ENCODE measurements around the gene UNC13D. TPM values are rescaled to one million over a fixed set of nuclear protein-coding genes. Genes with fewer than 3 reads are reported as not detected.
"Not testable (repeated sequence)": the region's sequence is repeated elsewhere in the genome, so short reads cannot be mapped to it uniquely, and the experiment has no call there.

The UNC13D gene
- total RNA-seq, 1 donor from 2014 or later: 6.8 TPM

DNA sequence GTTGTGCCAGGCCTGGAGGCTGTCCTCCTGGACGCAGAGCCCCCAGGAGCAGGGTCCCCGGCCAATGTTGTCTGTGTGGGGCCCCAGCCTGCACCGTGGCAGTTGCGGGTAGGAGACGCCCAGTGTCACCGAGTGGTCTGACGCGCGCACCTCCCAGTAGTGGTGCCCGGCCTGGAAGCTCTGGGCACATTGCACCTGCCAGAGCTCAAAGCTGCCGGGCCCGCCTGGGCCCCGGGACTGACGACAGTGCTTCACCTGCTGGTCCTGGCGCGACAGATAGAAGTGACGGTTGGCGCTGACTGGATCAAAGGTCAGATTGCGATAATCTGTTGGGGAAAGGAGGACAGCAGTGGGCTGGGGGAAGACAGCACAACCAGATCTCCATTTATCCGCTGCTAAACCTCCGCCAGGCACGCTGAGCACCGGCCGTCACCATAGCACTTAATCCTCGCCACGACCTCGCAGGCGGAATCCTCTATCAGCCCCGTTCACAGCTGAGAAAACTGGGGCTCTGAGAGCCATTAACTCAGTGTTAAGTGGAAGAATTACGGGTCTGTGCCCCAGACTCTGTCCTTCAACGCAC is 46.9 kb upstream of the UNC13D start:
- H3K9me3 Mint-ChIP-seq: no peaks in the 10 kb centered on the region
- no peak overlapping the region for H3K4me3 Mint-ChIP-seq
- no peaks in the 10 kb centered on the region for H3K27me3 Mint-ChIP-seq (ENCODE audit: low read depth)
- H3K27ac Mint-ChIP-seq: no peak overlapping the region
- peaks cover 17% of the 10 kb centered on the region for H3K4me1 Mint-ChIP-seq
- H3K36me3 Mint-ChIP-seq: peaks cover 6% of the 10 kb centered on the region
- no peak for TF ChIP-seq CTCF (IDR thresholded peaks at IDR 0.05; ENCODE audit: unreplicated experiment)
- no peak for DNase-seq (ENCODE audit: low spot score in 2 of 2, unreplicated experiment in 2 of 2)

- Mint-ChIP-seq H3K27ac (no peak overlapping the region), H3K9me3 (no peaks in the 10 kb centered on the region), H3K4me1 (peaks cover 7% of the 10 kb centered on the region), H3K36me3 (peaks cover 6% of the 10 kb centered on the region), H3K4me3 (no peak overlapping the region), H3K27me3 (ENCODE audit: low read depth) (peaks cover 4% of the 10 kb centered on the region)
- TF ChIP-seq CTCF (IDR thresholded peaks at IDR 0.05; ENCODE audit: unreplicated experiment): no peak
- no peak for DNase-seq (ENCODE audit: low spot score in 2 of 2, unreplicated experiment in 2 of 2)
Observed at GRCh38 chr17:75889454-75889853, 45.2 kb upstream of the UNC13D start.

- Mint-ChIP-seq H3K4me3 (no peak overlapping the region), H3K27me3 (ENCODE audit: low read depth) (peaks cover 4% of the 10 kb centered on the region), H3K9me3 (no peaks in the 10 kb centered on the region), H3K27ac (no peak overlapping the region), H3K36me3 (peaks cover 6% of the 10 kb centered on the region), H3K4me1 (no peaks in the 10 kb centered on the region)
- DNase-seq (ENCODE audit: low spot score in 2 of 2, unreplicated experiment in 2 of 2): no peak
- no peak for TF ChIP-seq CTCF (IDR thresholded peaks at IDR 0.05; ENCODE audit: unreplicated experiment)
Observed at GRCh38 chr17:75888484-75888883, 44.3 kb upstream of the UNC13D start.

DNA sequence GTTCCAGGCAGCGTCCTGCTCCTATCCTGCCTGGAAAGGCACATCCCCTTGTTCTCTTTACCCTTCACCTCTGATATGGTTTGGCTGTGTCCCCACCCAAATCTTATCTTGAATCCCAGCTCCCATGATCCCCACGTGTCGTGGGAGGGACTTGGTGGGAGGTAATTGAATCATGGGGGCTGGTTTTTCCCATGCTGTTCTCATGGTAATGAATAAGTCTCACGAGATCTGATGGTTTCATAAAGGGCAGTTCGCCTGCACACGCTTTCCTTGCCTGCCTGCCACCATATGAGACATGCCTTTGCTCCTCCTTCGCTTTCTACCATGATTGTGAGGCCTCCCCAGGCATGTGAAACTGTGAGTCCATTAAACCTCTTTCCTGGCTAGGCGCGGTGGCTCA is 41.7 kb upstream of the UNC13D start:
- DNase-seq (ENCODE audit: low spot score in 2 of 2, unreplicated experiment in 2 of 2); H3K4me1 Mint-ChIP-seq; H3K27ac Mint-ChIP-seq; H3K9me3 Mint-ChIP-seq; H3K4me3 Mint-ChIP-seq; H3K36me3 Mint-ChIP-seq: not testable (repeated sequence)
- peaks cover 23% of the 10 kb centered on the region for H3K27me3 Mint-ChIP-seq (ENCODE audit: low read depth)

GRCh38 chr17:75885431-75885830 is 41.2 kb upstream of the UNC13D start:
- no peaks in the 10 kb centered on the region for H3K4me1 Mint-ChIP-seq
- no peak for TF ChIP-seq CTCF (IDR thresholded peaks at IDR 0.05; ENCODE audit: unreplicated experiment)

DNA sequence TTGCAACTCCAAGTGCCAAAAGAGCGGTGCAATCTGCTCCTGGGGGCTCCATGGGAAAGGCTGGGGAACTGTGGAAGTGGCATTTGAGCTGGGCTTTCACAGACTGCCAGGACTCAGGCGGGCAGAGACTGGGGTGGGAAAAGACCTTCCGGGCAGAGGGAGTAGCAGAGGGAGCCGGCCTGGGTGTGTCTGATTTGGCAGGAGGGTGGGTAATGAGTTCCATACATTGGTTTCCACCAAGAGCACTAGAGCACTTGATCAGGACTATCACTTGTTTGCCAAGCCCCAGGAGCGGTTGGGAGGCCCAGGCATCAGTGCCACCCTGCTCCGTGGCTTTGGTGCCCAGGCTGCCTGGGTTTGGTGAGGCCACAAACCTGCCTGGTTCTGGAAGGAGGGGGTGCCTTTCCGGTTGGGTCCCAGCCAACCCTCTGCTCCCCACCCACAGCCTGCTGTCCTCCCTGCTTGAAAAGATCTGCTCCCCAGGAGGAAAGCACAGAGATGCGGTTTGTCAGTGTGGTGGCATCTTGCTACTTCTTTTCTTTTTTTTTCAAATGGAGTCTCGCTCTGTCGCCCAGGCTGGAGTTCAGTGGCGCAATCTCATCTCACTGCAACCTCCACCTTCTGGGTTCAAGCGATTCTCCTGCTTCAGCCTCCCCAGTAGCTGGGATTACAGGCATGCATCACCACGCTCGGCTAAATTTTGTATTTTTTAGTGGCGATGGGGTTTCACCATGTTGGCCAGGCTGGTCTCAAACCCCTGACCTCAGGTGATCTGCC is 37.7 kb upstream of the UNC13D start:
- TF ChIP-seq CTCF (IDR thresholded peaks at IDR 0.05; ENCODE audit: unreplicated experiment): no peak
- H3K27me3 Mint-ChIP-seq (ENCODE audit: low read depth): peaks cover 55% of the 10 kb centered on the region
- no peak overlapping the region for H3K27ac Mint-ChIP-seq
- H3K9me3 Mint-ChIP-seq: no peaks in the 10 kb centered on the region
- no peak for DNase-seq (ENCODE audit: low spot score in 2 of 2, unreplicated experiment in 2 of 2)
- H3K4me3 Mint-ChIP-seq: no peak overlapping the region
- peaks cover 12% of the 10 kb centered on the region for H3K4me1 Mint-ChIP-seq
- no peaks in the 10 kb centered on the region for H3K36me3 Mint-ChIP-seq

More at GRCh38 chr17:75885431-75885830, 41.2 kb upstream of the UNC13D start:
- Mint-ChIP-seq H3K4me3 (no peak overlapping the region), H3K36me3 (peaks cover 3% of the 10 kb centered on the region), H3K27me3 (ENCODE audit: low read depth) (peaks cover 27% of the 10 kb centered on the region), H3K27ac (no peak overlapping the region), H3K9me3 (no peaks in the 10 kb centered on the region)
- DNase-seq (ENCODE audit: low spot score in 2 of 2, unreplicated experiment in 2 of 2): no peak
